Measurements from ENCODE around the gene HUNK. TPM values are rescaled to one million over a fixed set of nuclear protein-coding genes. Genes with fewer than 3 reads are reported as not detected.

HUNK gene
- total RNA-seq, 1 experiment from 2014 or later, result not detected

DNA sequence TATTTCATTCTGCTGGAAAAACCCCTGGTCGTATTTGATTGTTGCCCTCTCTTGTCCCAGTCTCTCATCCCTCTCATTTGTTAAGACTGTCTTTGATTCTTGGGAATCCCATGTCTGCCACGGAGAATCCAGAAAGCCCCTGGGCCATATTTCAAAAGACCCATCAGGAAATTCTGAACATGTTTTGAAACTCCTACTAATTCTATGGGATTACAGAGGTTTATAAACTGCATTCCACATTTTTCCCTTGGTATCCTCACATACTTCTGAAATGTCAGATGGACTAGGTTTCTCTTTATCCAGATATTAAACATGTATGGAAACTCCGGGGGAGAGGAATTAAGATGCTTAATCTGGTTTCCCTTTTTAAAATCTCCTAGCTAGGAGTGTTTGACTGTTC is 80.0 kb downstream of the HUNK start:
- Mint-ChIP-seq H3K36me3 (ENCODE audit: insufficient read depth, unreplicated experiment) (no peaks in the 10 kb centered on the region), H3K4me3 (ENCODE audit: unreplicated experiment) (no peak overlapping the region), H3K4me1 (ENCODE audit: insufficient read depth, unreplicated experiment) (no peaks in the 10 kb centered on the region), H3K27me3 (ENCODE audit: insufficient read depth, unreplicated experiment) (peaks cover 87% of the 10 kb centered on the region), H3K27ac (ENCODE audit: low read depth, unreplicated experiment) (no peak overlapping the region), H3K9me3 (ENCODE audit: unreplicated experiment) (no peaks in the 10 kb centered on the region)
- CTCF ChIA-PET, result interaction anchor here (0.7 to 1.4 kb wide), 3 partner anchors 16 to 87 kb away, joined by 3 to 6 read pairs (median 3); no protein-coding TSS in a partner anchor
- BruUV-seq (replicated peaks), result no TSS peak
- TF ChIP-seq, protein P1, sequence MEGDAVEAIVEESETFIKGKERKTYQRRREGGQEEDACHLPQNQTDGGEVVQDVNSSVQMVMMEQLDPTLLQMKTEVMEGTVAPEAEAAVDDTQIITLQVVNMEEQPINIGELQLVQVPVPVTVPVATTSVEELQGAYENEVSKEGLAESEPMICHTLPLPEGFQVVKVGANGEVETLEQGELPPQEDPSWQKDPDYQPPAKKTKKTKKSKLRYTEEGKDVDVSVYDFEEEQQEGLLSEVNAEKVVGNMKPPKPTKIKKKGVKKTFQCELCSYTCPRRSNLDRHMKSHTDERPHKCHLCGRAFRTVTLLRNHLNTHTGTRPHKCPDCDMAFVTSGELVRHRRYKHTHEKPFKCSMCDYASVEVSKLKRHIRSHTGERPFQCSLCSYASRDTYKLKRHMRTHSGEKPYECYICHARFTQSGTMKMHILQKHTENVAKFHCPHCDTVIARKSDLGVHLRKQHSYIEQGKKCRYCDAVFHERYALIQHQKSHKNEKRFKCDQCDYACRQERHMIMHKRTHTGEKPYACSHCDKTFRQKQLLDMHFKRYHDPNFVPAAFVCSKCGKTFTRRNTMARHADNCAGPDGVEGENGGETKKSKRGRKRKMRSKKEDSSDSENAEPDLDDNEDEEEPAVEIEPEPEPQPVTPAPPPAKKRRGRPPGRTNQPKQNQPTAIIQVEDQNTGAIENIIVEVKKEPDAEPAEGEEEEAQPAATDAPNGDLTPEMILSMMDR (IDR thresholded peaks at IDR 0.05; ENCODE audit: unreplicated experiment), result no peak
- POLR2A ChIA-PET, result no interaction called here
- no peak for DNase-seq (ENCODE audit: unreplicated experiment)
- intact Hi-C loops (cut with micrococcal nuclease), result no loop called here

DNA sequence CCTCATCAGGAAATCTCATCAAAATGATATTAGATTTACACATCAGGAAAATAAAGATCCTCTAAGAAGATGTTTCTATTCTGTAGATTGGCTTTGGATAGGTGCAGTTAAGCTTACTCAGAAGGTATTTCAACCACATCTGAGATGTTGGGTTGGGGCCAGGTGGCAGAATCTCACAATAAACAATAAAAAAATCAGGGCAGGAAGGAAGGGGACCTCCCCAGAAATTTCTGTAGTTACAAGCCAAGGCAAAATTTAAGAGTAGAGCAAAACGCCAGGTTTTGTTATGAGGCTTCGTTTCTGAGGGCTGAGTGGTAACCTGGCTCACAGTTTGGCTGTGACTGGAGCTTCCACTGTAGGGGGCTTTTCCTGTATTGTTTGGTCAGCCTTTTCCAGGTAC is 84.8 kb downstream of the HUNK start:
- TF ChIP-seq, protein P1 (IDR thresholded peaks at IDR 0.05; ENCODE audit: unreplicated experiment), result no peak
- no TSS peak for BruUV-seq (replicated peaks)
- no peak overlapping the region for H3K4me3 Mint-ChIP-seq (ENCODE audit: unreplicated experiment)

DNA sequence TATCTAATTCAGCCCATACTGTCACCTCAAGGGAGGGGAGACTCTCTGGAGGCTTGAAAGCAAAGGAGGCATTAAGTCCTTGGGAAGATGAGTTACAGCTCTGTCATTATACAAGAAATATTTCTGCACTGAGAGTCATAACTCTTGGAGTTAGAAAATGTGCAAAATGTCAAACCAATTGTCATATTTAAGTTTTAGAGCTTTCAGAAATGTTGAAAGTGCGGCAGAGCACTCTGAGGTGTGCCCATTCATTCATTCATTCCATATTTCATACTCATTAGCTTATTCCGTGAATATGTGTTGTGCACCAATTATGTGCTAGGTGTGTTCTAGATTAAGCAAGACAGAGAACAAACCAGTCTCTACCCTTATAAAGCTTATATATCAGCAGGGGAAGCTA is 87.1 kb downstream of the HUNK start:
- ChIA-PET CTCF (interaction anchor here (0.6 kb wide), 1 partner anchor 85 kb away, joined by 4 read pairs; no protein-coding TSS in a partner anchor), POLR2A (interaction anchor here (0.7 kb wide), 1 partner anchor 57 kb away, joined by 3 read pairs; no protein-coding TSS in a partner anchor)
- Mint-ChIP-seq H3K36me3 (ENCODE audit: insufficient read depth, unreplicated experiment) (no peaks in the 10 kb centered on the region), H3K27ac (ENCODE audit: low read depth, unreplicated experiment) (no peak overlapping the region), H3K9me3 (ENCODE audit: unreplicated experiment) (no peaks in the 10 kb centered on the region), H3K4me3 (ENCODE audit: unreplicated experiment) (no peak overlapping the region), H3K27me3 (ENCODE audit: insufficient read depth, unreplicated experiment) (peaks cover 61% of the 10 kb centered on the region), H3K4me1 (ENCODE audit: insufficient read depth, unreplicated experiment) (no peaks in the 10 kb centered on the region)
- TF ChIP-seq, protein P1 (IDR thresholded peaks at IDR 0.05; ENCODE audit: unreplicated experiment), result no peak
- BruUV-seq (replicated peaks), result no TSS peak
- DNase-seq (ENCODE audit: unreplicated experiment), result no peak
- intact Hi-C loops (cut with micrococcal nuclease), result no loop called here

More for the DNA sequence above, 84.8 kb downstream of the HUNK start:
- Mint-ChIP-seq H3K27me3 (ENCODE audit: insufficient read depth, unreplicated experiment) (peaks cover 74% of the 10 kb centered on the region), H3K9me3 (ENCODE audit: unreplicated experiment) (no peaks in the 10 kb centered on the region), H3K4me1 (ENCODE audit: insufficient read depth, unreplicated experiment) (no peaks in the 10 kb centered on the region), H3K27ac (ENCODE audit: low read depth, unreplicated experiment) (no peak overlapping the region), H3K36me3 (ENCODE audit: insufficient read depth, unreplicated experiment) (no peaks in the 10 kb centered on the region)
- ChIA-PET CTCF (interaction anchor here (0.6 kb wide), 1 partner anchor 536 kb away, joined by 4 read pairs; no protein-coding TSS in a partner anchor), POLR2A (no interaction called here)
- DNase-seq (ENCODE audit: unreplicated experiment), result no peak
- intact Hi-C loops (cut with micrococcal nuclease), result no loop called here

DNA sequence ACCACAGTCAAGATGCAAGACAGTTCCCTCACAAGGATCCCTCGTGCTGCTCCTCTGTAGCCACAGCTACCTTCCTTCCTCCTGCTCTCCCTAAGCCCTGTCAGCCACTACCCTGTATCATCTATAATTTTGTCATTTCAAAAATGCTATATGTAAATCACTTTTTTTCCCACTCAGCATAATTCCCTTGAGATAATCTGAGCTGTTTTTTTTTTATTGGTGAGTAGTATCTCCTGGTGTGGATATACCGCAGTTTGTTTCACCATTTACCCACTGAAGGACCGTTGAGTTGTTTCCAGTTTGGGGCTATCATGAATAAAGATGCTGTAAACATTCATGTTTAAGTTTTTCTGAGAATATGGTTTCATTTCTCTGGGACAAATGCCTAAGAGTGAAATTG is 88.2 kb downstream of the HUNK start:
- H3K9me3 Mint-ChIP-seq (ENCODE audit: unreplicated experiment), result no peaks in the 10 kb centered on the region
- no TSS peak for BruUV-seq (replicated peaks)
- H3K36me3 Mint-ChIP-seq (ENCODE audit: insufficient read depth, unreplicated experiment), result no peaks in the 10 kb centered on the region
- H3K27ac Mint-ChIP-seq (ENCODE audit: low read depth, unreplicated experiment), result no peak overlapping the region
- POLR2A ChIA-PET, result no interaction called here
- CTCF ChIA-PET, result interaction anchor here (0.6 to 0.9 kb wide), 2 partner anchors 13 to 234 kb away, joined by 3 to 7 read pairs; no protein-coding TSS in a partner anchor
- intact Hi-C loops (cut with micrococcal nuclease), result no loop called here
- H3K27me3 Mint-ChIP-seq (ENCODE audit: insufficient read depth, unreplicated experiment), result peaks cover 61% of the 10 kb centered on the region
- H3K4me3 Mint-ChIP-seq (ENCODE audit: unreplicated experiment), result no peak overlapping the region
- no peak for DNase-seq (ENCODE audit: unreplicated experiment)
- H3K4me1 Mint-ChIP-seq (ENCODE audit: insufficient read depth, unreplicated experiment), result no peaks in the 10 kb centered on the region
- TF ChIP-seq, protein P1 (IDR thresholded peaks at IDR 0.05; ENCODE audit: unreplicated experiment), result no peak
